GM23338 (cell line): ENCODE measurements around the gene PIN1. TPM values are rescaled to one million over a fixed set of nuclear protein-coding genes. Genes with fewer than 3 reads are reported as not detected.
"Not testable (repeated sequence)": the region's sequence is repeated elsewhere in the genome, so short reads cannot be mapped to it uniquely, and the experiment has no call there.

Experiments used
- ATAC-seq: fragments of 200-7000 bp; cut with Tn5 transposase; 3 replicates; pipeline ENCODE4 v1.9.1; 2020
- DNase-seq: peaks from one replicate; pipeline ENCODE4 v3.0.0-alpha.2; 2015; ENCODE audit warnings: low spot score
- H2AFZ ChIP-seq: fragments of 200-600 bp; sonication (generic); 2 replicates; pipeline ENCODE4 v1.8.0; 2016; ENCODE audit warnings: antibody characterized with exemption, mild to moderate bottlenecking, moderate library complexity
- H3F3A ChIP-seq: fragments of 200-600 bp; sonication (generic); replicated peaks from 2 replicates; pipeline ENCODE4 v1.8.0; 2017; ENCODE audit warnings: antibody characterized with exemption, mixed run types, low read depth
- H3K27ac ChIP-seq: fragments of 200-600 bp; sonication (generic); 2 replicates; pipeline ENCODE4 v1.6.1; 2016; ENCODE audit warnings: low read depth
- H3K27me3 ChIP-seq: fragments of 200-600 bp; sonication (generic); 2 replicates; pipeline ENCODE4 v1.8.0; 2016; ENCODE audit warnings: mild to moderate bottlenecking, mixed run types, moderate library complexity; ENCODE audit not compliant: insufficient read depth
- H3K36me3 ChIP-seq: fragments of 200-600 bp; sonication (generic); 2 replicates; pipeline ENCODE4 v1.8.0; 2016; ENCODE audit warnings: mild to moderate bottlenecking; ENCODE audit not compliant: insufficient read depth
- H3K4me1 ChIP-seq: fragments of 200-600 bp; sonication (generic); 2 replicates; pipeline ENCODE4 v1.8.0; 2016; ENCODE audit warnings: mild to moderate bottlenecking, moderate library complexity; ENCODE audit not compliant: insufficient read depth
- H3K4me2 ChIP-seq: fragments of 200-600 bp; sonication (generic); 2 replicates; pipeline ENCODE4 v1.7.1; 2017; ENCODE audit warnings: mixed run types
- H3K4me3 ChIP-seq: fragments of 200-600 bp; sonication (generic); 2 replicates; pipeline ENCODE4 v1.6.1; 2016; ENCODE audit warnings: mixed run types
- H3K79me2 ChIP-seq: fragments of 200-600 bp; sonication (generic); replicated peaks from 2 replicates; pipeline ENCODE4 v1.8.0; 2017; ENCODE audit warnings: mild to moderate bottlenecking; ENCODE audit not compliant: insufficient read depth
- H3K9me2 ChIP-seq: fragments of 200-600 bp; sonication (generic); 2 replicates; pipeline ENCODE4 v1.8.0; 2017; ENCODE audit not compliant: insufficient read depth
- H4K20me1 ChIP-seq: fragments of 200-600 bp; sonication (generic); replicated peaks from 2 replicates; pipeline ENCODE4 v1.8.0; 2017; ENCODE audit warnings: mild to moderate bottlenecking; ENCODE audit not compliant: insufficient read depth
- H3K27ac Mint-ChIP-seq: 2 replicates; pipeline ENCODE4 v1.8.0; 2020; ENCODE audit warnings: inconsistent platforms, mild to moderate bottlenecking, moderate library complexity, mixed read lengths
- H3K27me3 Mint-ChIP-seq: 3 replicates; pipeline ENCODE4 v1.8.0; 2022; ENCODE audit warnings: low read depth, mild to moderate bottlenecking, moderate library complexity, mixed read lengths, inconsistent platforms; ENCODE audit not compliant: insufficient read depth, poor library complexity
- H3K36me3 Mint-ChIP-seq: 3 replicates; pipeline ENCODE4 v1.8.0; 2021; ENCODE audit warnings: low read depth, mild to moderate bottlenecking, inconsistent platforms, moderate library complexity, mixed read lengths
- H3K4me1 Mint-ChIP-seq: 3 replicates; pipeline ENCODE4 v1.8.0; 2020; ENCODE audit warnings: mild to moderate bottlenecking, inconsistent platforms, mixed read lengths
- H3K4me3 Mint-ChIP-seq: 3 replicates; pipeline ENCODE4 v1.8.0; 2021; ENCODE audit warnings: moderate library complexity, mild to moderate bottlenecking, inconsistent platforms, mixed read lengths
- H3K9me3 Mint-ChIP-seq: 3 replicates; pipeline ENCODE4 v1.8.0; 2020; ENCODE audit warnings: moderate library complexity, mild to moderate bottlenecking, inconsistent platforms, mixed read lengths
- CTCF ChIP-seq, 2 experiments: fragments of 200-600 bp in 1 of 2; sonication (generic) in 1 of 2; conservative IDR thresholded peaks; 2 replicates each; pipeline versions ENCODE4 v1.5.1 to v1.6.1; 2016 to 2017; ENCODE audit warnings: antibody characterized with exemption in 2 of 2, low read depth in 2 of 2, mild to moderate bottlenecking in 2 of 2, moderate library complexity in 1 of 2
- polyA plus RNA-seq: library from polyadenylated mRNA; unstranded; fragments of >200 nt; fragmentation: Nextera tagmentation; extraction: Ambion mirVana; gene quantifications from 2 replicates; pipeline ENCODE4 v1.2.1, GENCODE V29; 2016
- total RNA-seq: library from RNA; depleted of rRNA; stranded (reverse); fragments of >200 nt; shearing (Covaris generic); gene quantifications from 2 replicates; pipeline ENCODE4 v1.2.3, GENCODE V29; 2014

The PIN1 gene
- total and polyA plus RNA-seq, 2 experiments from 2014 or later, result 127 TPM

- TF ChIP-seq CTCF (conservative IDR thresholded peaks at IDR 0.05; ENCODE audit: low read depth in 2 of 2), result no peak
These were observed 48.3 kb upstream of the PIN1 start (continued) for GRCh38 chr19:9786819-9787218.

- not testable (repeated sequence) for H3K27ac Mint-ChIP-seq, DNase-seq, H4K20me1 ChIP-seq, H3K27ac ChIP-seq, H3K36me3 ChIP-seq, H3K27me3 ChIP-seq, H2AFZ ChIP-seq, H3K4me2 ChIP-seq, ATAC-seq, H3K4me3 Mint-ChIP-seq, H3K9me2 ChIP-seq, H3K4me3 ChIP-seq
- Mint-ChIP-seq H3K36me3 (peaks cover 15% of the 10 kb centered on the region), H3K4me1 (peaks cover 50% of the 10 kb centered on the region), H3K9me3 (peaks cover 10% of the 10 kb centered on the region), H3K27me3 (peaks cover 19% of the 10 kb centered on the region)
- Histone ChIP-seq H3K79me2 (peaks cover 17% of the 10 kb centered on the region), H3K4me1 (peaks cover 53% of the 10 kb centered on the region), H3F3A (peaks cover 34% of the 10 kb centered on the region)
These were observed 46.5 kb upstream of the PIN1 start for GRCh38 chr19:9788604-9789003.

- Mint-ChIP-seq H3K4me3 (no peak overlapping the region; the same call in 2 of the 3 replicates), H3K27ac (peak overlapping the region; percentile 84; the same call in 1 of the 2 replicates), H3K9me3 (peaks cover 10% of the 10 kb centered on the region), H3K4me1 (peaks cover 48% of the 10 kb centered on the region), H3K27me3 (peaks cover 19% of the 10 kb centered on the region), H3K36me3 (peaks cover 19% of the 10 kb centered on the region)
- no peak for ATAC-seq
- Histone ChIP-seq H3K27ac (peak overlapping the region; percentile 90), H3K4me2 (peak overlapping the region; percentile 41), H4K20me1 (no peaks in the 10 kb centered on the region), H2AFZ (peak overlapping the region; percentile 47; the same call in 1 of the 2 replicates), H3K4me1 (peaks cover 53% of the 10 kb centered on the region), H3K36me3 (peaks cover 4% of the 10 kb centered on the region; the same call in 1 of the 2 replicates), H3K9me2 (no peaks in the 10 kb centered on the region; the same call in 1 of the 2 replicates), H3F3A (peaks cover 37% of the 10 kb centered on the region), H3K4me3 (peak overlapping the region; percentile 8; the same call in 1 of the 2 replicates), H3K79me2 (peaks cover 15% of the 10 kb centered on the region), H3K27me3 (no peaks in the 10 kb centered on the region)
- no peak for TF ChIP-seq CTCF (conservative IDR thresholded peaks at IDR 0.05; ENCODE audit: low read depth in 2 of 2)
- DNase-seq, result peak; percentile 33
These were observed 46.1 kb upstream of the PIN1 start for GRCh38 chr19:9789066-9789465.

- H3K4me3 Mint-ChIP-seq, DNase-seq, H3K27me3 ChIP-seq, H3K36me3 ChIP-seq, ATAC-seq, H4K20me1 ChIP-seq, H3K9me2 ChIP-seq: not testable (repeated sequence)
- Mint-ChIP-seq H3K36me3 (peaks cover 19% of the 10 kb centered on the region), H3K27me3 (peaks cover 19% of the 10 kb centered on the region), H3K4me1 (peaks cover 43% of the 10 kb centered on the region), H3K27ac (peak overlapping the region; percentile 84), H3K9me3 (peaks cover 10% of the 10 kb centered on the region)
- H3K27ac ChIP-seq, result peak overlapping the region; percentile 90
- peak overlapping the region; percentile 8; the same call in 1 of the 2 replicates for H3K4me3 ChIP-seq
- H2AFZ ChIP-seq, result peak overlapping the region; percentile 47; the same call in 1 of the 2 replicates
- peak overlapping the region; percentile 41 for H3K4me2 ChIP-seq
- H3K4me1 ChIP-seq, result peaks cover 49% of the 10 kb centered on the region
- H3K79me2 ChIP-seq, result peaks cover 13% of the 10 kb centered on the region
- peaks cover 32% of the 10 kb centered on the region for H3F3A ChIP-seq
These were observed 45.5 kb upstream of the PIN1 start for GRCh38 chr19:9789579-9789978.

- H3K4me3 ChIP-seq, result peak overlapping the region; percentile 42
- H3K36me3 Mint-ChIP-seq, result peaks cover 19% of the 10 kb centered on the region
- H3K27ac ChIP-seq, result peak overlapping the region; percentile 47
- H3K4me1 Mint-ChIP-seq, result peaks cover 36% of the 10 kb centered on the region
- DNase-seq, H3K27me3 ChIP-seq, H3K36me3 ChIP-seq, H3K27ac Mint-ChIP-seq, H2AFZ ChIP-seq, H3K79me2 ChIP-seq, H3K9me2 ChIP-seq, H4K20me1 ChIP-seq, ATAC-seq: not testable (repeated sequence)
- H3K4me1 ChIP-seq, result peaks cover 45% of the 10 kb centered on the region
- H3K27me3 Mint-ChIP-seq, result peaks cover 13% of the 10 kb centered on the region
- peak overlapping the region; percentile 80 for H3K4me3 Mint-ChIP-seq
- H3F3A ChIP-seq, result peaks cover 26% of the 10 kb centered on the region
- H3K4me2 ChIP-seq, result peak overlapping the region; percentile 58
- H3K9me3 Mint-ChIP-seq, result peaks cover 10% of the 10 kb centered on the region
These were observed 44.1 kb upstream of the PIN1 start for GRCh38 chr19:9791073-9791367.
